SH-SY5Y (cell line): Measurements from ENCODE around the gene IFNA6.

Source experiments
- GATA2 ChIP-seq: IDR thresholded peaks from 2 replicates; pipeline ENCODE4 v1.6.1; 2011; ENCODE audit warnings: mild to moderate bottlenecking, low read depth, low read length
- GATA3 ChIP-seq: IDR thresholded peaks from 2 replicates; pipeline ENCODE4 v1.6.1; 2011; ENCODE audit warnings: low read depth, mild to moderate bottlenecking, low read length, moderate library complexity

- TF ChIP-seq GATA3 (no peak), GATA2 (no peak)
Observed at GRCh38 chr9:21392270-21392669, 41.6 kb upstream of the IFNA6 start.
